HEK293T (cell line): Measurements from ENCODE around the gene PSTPIP1.

Experiments
- CTCF ChIA-PET: fragments of 350-600 bp; formaldehyde crosslinking; extraction: SDS; loops from one replicate; lab custom pipeline; 2021; ENCODE audit warnings: antibody characterized with exemption, inconsistent platforms; lab: Yijun Ruan, JAX
- POLR2A ChIA-PET: fragments of 350-600 bp; formaldehyde crosslinking; extraction: SDS; loops from one replicate; lab custom pipeline; 2020; ENCODE audit warnings: antibody characterized with exemption, inconsistent platforms; lab: Yijun Ruan, JAX
- DNase-seq: peaks from one replicate; pipeline ENCODE4 v3.0.0; 2012; ENCODE audit warnings: mixed read lengths; ENCODE audit errors: extremely low spot score
- ARNT ChIP-seq: fragments of 450-650 bp; IDR thresholded peaks from 2 replicates; pipeline ENCODE4 v1.6.1; 2017; ENCODE audit warnings: mild to moderate bottlenecking
- BHLHE40 ChIP-seq: fragments of 450-650 bp; IDR thresholded peaks from 2 replicates; pipeline ENCODE4 v1.6.1; 2016; ENCODE audit warnings: mild to moderate bottlenecking, moderate library complexity, borderline replicate concordance
- CTBP1 ChIP-seq: fragments of 450-650 bp; IDR thresholded peaks from 2 replicates; pipeline ENCODE4 v1.6.1; 2016; ENCODE audit warnings: borderline replicate concordance
- ELF4 ChIP-seq: fragments of 450-650 bp; IDR thresholded peaks from 2 replicates; pipeline ENCODE4 v1.6.1; 2017; ENCODE audit warnings: antibody characterized with exemption
- FOXA1 ChIP-seq: fragments of 450-650 bp; IDR thresholded peaks from 2 replicates; pipeline ENCODE4 v1.6.1; 2016; ENCODE audit warnings: mild to moderate bottlenecking
- FOXK2 ChIP-seq: fragments of 450-650 bp; IDR thresholded peaks from 2 replicates; pipeline ENCODE4 v1.6.1; 2016; ENCODE audit warnings: mild to moderate bottlenecking
- FOXM1 ChIP-seq: fragments of 450-650 bp; IDR thresholded peaks from 2 replicates; pipeline ENCODE4 v1.6.1; 2017; ENCODE audit warnings: mild to moderate bottlenecking, borderline replicate concordance
- HDGF ChIP-seq: fragments of 450-650 bp; IDR thresholded peaks from 2 replicates; pipeline ENCODE4 v1.6.1; 2017; ENCODE audit warnings: antibody characterized with exemption, borderline replicate concordance
- L3MBTL2 ChIP-seq: fragments of 450-650 bp; conservative IDR thresholded peaks from 2 replicates; pipeline ENCODE4 v1.6.1; 2016; ENCODE audit warnings: mild to moderate bottlenecking
- LEF1 ChIP-seq: fragments of 450-650 bp; IDR thresholded peaks from 2 replicates; pipeline ENCODE4 v1.6.1; 2017; ENCODE audit warnings: mild to moderate bottlenecking, borderline replicate concordance
- NFRKB ChIP-seq: fragments of 450-650 bp; IDR thresholded peaks from 2 replicates; pipeline ENCODE4 v1.6.1; 2016; ENCODE audit warnings: mild to moderate bottlenecking, moderate library complexity
- PKNOX1 ChIP-seq: fragments of 450-650 bp; IDR thresholded peaks from 2 replicates; pipeline ENCODE4 v1.6.1; 2016
- SP1 ChIP-seq: fragments of 450-650 bp; IDR thresholded peaks from 2 replicates; pipeline ENCODE4 v1.6.1; 2017
- SUZ12 ChIP-seq: fragments of 450-650 bp; IDR thresholded peaks from 2 replicates; pipeline ENCODE4 v1.6.1; 2016; ENCODE audit warnings: mild to moderate bottlenecking
- TARDBP ChIP-seq: fragments of 450-650 bp; IDR thresholded peaks from 2 replicates; pipeline ENCODE4 v1.6.1; 2016
- ZNF384 ChIP-seq: fragments of 450-650 bp; IDR thresholded peaks from 2 replicates; pipeline ENCODE4 v1.6.1; 2016

The PSTPIP1 gene

GRCh38 chr15:77070180-77070494 lies 75.2 kb downstream of the PSTPIP1 start:
- CTCF ChIA-PET, result interaction anchor here (1.7 kb wide), 1 partner anchor 97 kb away, joined by 3 read pairs; no protein-coding TSS in a partner anchor
- POLR2A ChIA-PET, result interaction anchor here (1.5 kb wide), 1 partner anchor 9 kb away, joined by 4 read pairs; no protein-coding TSS in a partner anchor
- DNase-seq, result no peak
- TF ChIP-seq FOXK2, result no peak
- TF ChIP-seq TARDBP, result no peak
- TF ChIP-seq NFRKB, result no peak
- TF ChIP-seq SUZ12, result no peak
- no peak for TF ChIP-seq FOXM1
- TF ChIP-seq ARNT, result no peak
- TF ChIP-seq ELF4, result no peak
- TF ChIP-seq LEF1, result no peak
- no peak for TF ChIP-seq ZNF384
- TF ChIP-seq BHLHE40, result no peak
- TF ChIP-seq SP1, result no peak

- POLR2A ChIA-PET, result interaction anchor here (0.6 to 1.0 kb wide), 12 partner anchors 9 to 778 kb away, joined by 3 to 25 read pairs (median 3); no protein-coding TSS in a partner anchor
- CTCF ChIA-PET, result no interaction called here
- peak; percentile 97 for DNase-seq
- TF ChIP-seq FOXA1 (no peak), ZNF384 (no peak), HDGF (no peak), TARDBP (no peak), BHLHE40 (no peak), PKNOX1 (no peak), ELF4 (no peak), NFRKB (no peak), LEF1 (no peak), L3MBTL2 (no peak), SUZ12 (no peak), FOXK2 (no peak)
Measured at GRCh38 chr15:77070495-77071304, 75.8 kb downstream of the PSTPIP1 start, which contains the start of gene TSPAN3. Gene TSPAN3, minus strand, starts transcription at chr15:77071109. Its CDS starts 155 bp downstream, at chr15:77070954.

- TF ChIP-seq HDGF, result 0 out of 2 replicates have a peak, but pooled peaks have one; percentile 41
- no peak for TF ChIP-seq ZNF384
- CTCF ChIA-PET, result no interaction called here
- POLR2A ChIA-PET, result interaction anchor here (0.6 to 1.0 kb wide), 12 partner anchors 8 to 777 kb away, joined by 3 to 25 read pairs (median 3); no protein-coding TSS in a partner anchor
- no peak for DNase-seq
Measured at GRCh38 chr15:77071305-77072223, 76.6 kb downstream of the PSTPIP1 start.

GRCh38 chr15:77074350-77074749 lies 79.4 kb downstream of the PSTPIP1 start:
- DNase-seq, result no peak
- ChIA-PET CTCF (no interaction called here), POLR2A (no interaction called here)
- TF ChIP-seq TARDBP, result no peak

GRCh38 chr15:77075528-77075927 lies 80.6 kb downstream of the PSTPIP1 start:
- POLR2A ChIA-PET, result no interaction called here
- CTCF ChIA-PET, result no interaction called here
- DNase-seq, result no peak
- no peak for TF ChIP-seq FOXM1
- no peak for TF ChIP-seq L3MBTL2
- TF ChIP-seq SP1, result no peak
- TF ChIP-seq FOXK2, result no peak
- TF ChIP-seq LEF1, result no peak
- TF ChIP-seq ELF4, result no peak

GRCh38 chr15:77076323-77076915 lies 81.5 kb downstream of the PSTPIP1 start:
- no peak for DNase-seq
- ChIA-PET CTCF (no interaction called here), POLR2A (no interaction called here)
- TF ChIP-seq SP1 (no peak), PKNOX1 (no peak), BHLHE40 (no peak), TARDBP (no peak), LEF1 (no peak), L3MBTL2 (no peak), FOXM1 (no peak), ARNT (no peak), SUZ12 (no peak), ELF4 (no peak), ZNF384 (no peak), CTBP1 (no peak), HDGF (no peak)
